IPS-18c (cell line): ENCODE results near the gene SNPH.

Experiments used
- H3K4me3 ChIP-seq: 2 replicates; pipeline ENCODE4 v1.7.0; 2013; ENCODE audit warnings: low read depth, mild to moderate bottlenecking, low read length, moderate library complexity; ENCODE audit not compliant: insufficient read depth
- H3K9me3 ChIP-seq: one replicate; pipeline ENCODE4 v1.6.1; 2013; ENCODE audit warnings: mild to moderate bottlenecking, low read length, moderate library complexity; ENCODE audit not compliant: control insufficient read depth, insufficient read depth

Gene SNPH

GRCh38 chr20:1325173-1326030 is 59.3 kb downstream of the SNPH start:
- Histone ChIP-seq H3K4me3 (peak overlapping the region; percentile 91), H3K9me3 (no peaks in the 10 kb centered on the region)

- Histone ChIP-seq H3K9me3 (no peaks in the 10 kb centered on the region), H3K4me3 (peak overlapping the region; percentile 91)
Observed at GRCh38 chr20:1326031-1326930, 60.2 kb downstream of the SNPH start.

- H3K9me3 ChIP-seq, result no peaks in the 10 kb centered on the region
- H3K4me3 ChIP-seq, result no peak overlapping the region
Observed at GRCh38 chr20:1327241-1327653, 61.2 kb downstream of the SNPH start.

GRCh38 chr20:1327827-1328679 is 62.0 kb downstream of the SNPH start:
- H3K4me3 ChIP-seq, result no peak overlapping the region

GRCh38 chr20:1328680-1329330 is 62.7 kb downstream of the SNPH start, which contains the start of gene SDCBP2:
SDCBP2 (minus strand) TSS chr20:1329139; CDS start chr20:1320416, 8,723 bp downstream.
- Histone ChIP-seq H3K9me3 (no peaks in the 10 kb centered on the region), H3K4me3 (no peak within 1 kb of the TSS)

More at GRCh38 chr20:1327827-1328679, 62.0 kb downstream of the SNPH start:
- H3K9me3 ChIP-seq, result no peaks in the 10 kb centered on the region

- H3K4me3 ChIP-seq, result no peak overlapping the region
- H3K9me3 ChIP-seq, result no peaks in the 10 kb centered on the region
Observed at GRCh38 chr20:1330075-1330830, 64.2 kb downstream of the SNPH start.

GRCh38 chr20:1331101-1331500 is 65.0 kb downstream of the SNPH start:
- Histone ChIP-seq H3K4me3 (no peak overlapping the region), H3K9me3 (no peaks in the 10 kb centered on the region)

- Histone ChIP-seq H3K9me3 (no peaks in the 10 kb centered on the region), H3K4me3 (no peak overlapping the region; the same call in 1 of the 2 replicates)
Observed at GRCh38 chr20:1331801-1332453, 65.8 kb downstream of the SNPH start.

GRCh38 chr20:1332749-1333300 is 66.7 kb downstream of the SNPH start:
- Histone ChIP-seq H3K4me3 (no peak overlapping the region), H3K9me3 (no peaks in the 10 kb centered on the region)

GRCh38 chr20:1333462-1334369 is 67.6 kb downstream of the SNPH start:
- H3K9me3 ChIP-seq, result no peaks in the 10 kb centered on the region
- no peak overlapping the region for H3K4me3 ChIP-seq

GRCh38 chr20:1334370-1334731 is 68.3 kb downstream of the SNPH start:
- no peaks in the 10 kb centered on the region for H3K9me3 ChIP-seq
- no peak overlapping the region for H3K4me3 ChIP-seq

GRCh38 chr20:1334761-1335160 is 68.7 kb downstream of the SNPH start:
- Histone ChIP-seq H3K9me3 (no peaks in the 10 kb centered on the region), H3K4me3 (no peak overlapping the region)

- H3K9me3 ChIP-seq, result no peaks in the 10 kb centered on the region
- no peak overlapping the region for H3K4me3 ChIP-seq
Observed at GRCh38 chr20:1335961-1336698, 70.0 kb downstream of the SNPH start.
